Measurements from ENCODE around the gene OR56B1. TPM values are rescaled to one million over a fixed set of nuclear protein-coding genes. Genes with fewer than 3 reads are reported as not detected.

Gene OR56B1
- total RNA-seq, 2 experiments from 2014 or later, result 0.06 TPM; not detected in 1

GRCh38 chr11:5691964-5692361 is 44.3 kb upstream of the OR56B1 start:
- CTCF ChIA-PET (ENCODE audit: unreplicated experiment), result no interaction called here

GRCh38 chr11:5694642-5695041 is 41.6 kb upstream of the OR56B1 start:
- ChIA-PET POLR2A (interaction anchor here (1.8 kb wide), 1 partner anchor 10 kb away, joined by 5 read pairs; the partner anchor contains the start of gene TRIM5), CTCF (ENCODE audit: unreplicated experiment) (no interaction called here)
- H2AFZ ChIP-seq (ENCODE audit: low read length), result no peak overlapping the region
- H3K4me2 ChIP-seq (ENCODE audit: low read length), result no peak overlapping the region
- H3K4me1 ChIP-seq (ENCODE audit: insufficient read depth, low read length, poor library complexity, severe bottlenecking), result peaks cover 7% of the 10 kb centered on the region
- no peak overlapping the region for H3K4me3 ChIP-seq (ENCODE audit: low read depth, low read length, poor library complexity, severe bottlenecking)
- no peak for DNase-seq (ENCODE audit: low spot score)
- H4K20me1 ChIP-seq (ENCODE audit: insufficient read depth, low read length), result no peaks in the 10 kb centered on the region
- intact Hi-C loops (cut with micrococcal nuclease; ENCODE audit: unreplicated experiment), result no loop called here
- BruUV-seq (replicated peaks), result no TSS peak
- no peaks in the 10 kb centered on the region for H3K9me2 ChIP-seq (ENCODE audit: insufficient read depth, low read length)
- H3K79me2 ChIP-seq (ENCODE audit: insufficient read depth, low read depth, low read length), result peaks cover 26% of the 10 kb centered on the region; the same call in 1 of the 2 replicates
- no peaks in the 10 kb centered on the region for H3K9me3 ChIP-seq (ENCODE audit: low read length)
- H3K27ac ChIP-seq (ENCODE audit: low read depth, low read length, poor library complexity, severe bottlenecking), result no peak overlapping the region
- H3K36me3 ChIP-seq (ENCODE audit: insufficient read depth, low read length), result peaks cover 35% of the 10 kb centered on the region
- no peak for TF ChIP-seq EZH2phosphoT487 (IDR thresholded peaks at IDR 0.05; ENCODE audit: borderline replicate concordance, low read depth, low read length)
- no peak for TF ChIP-seq CTCF (conservative IDR thresholded peaks at IDR 0.05; ENCODE audit: low read length)

More at GRCh38 chr11:5691964-5692361, 44.3 kb upstream of the OR56B1 start:
- DNase-seq (ENCODE audit: low spot score), result peak; percentile 46
- POLR2A ChIA-PET, result interaction anchor here (0.8 to 4.9 kb wide), 2 partner anchors 9 to 71 kb away, joined by 3 to 26 read pairs; no protein-coding TSS in a partner anchor
- no peaks in the 10 kb centered on the region for H4K20me1 ChIP-seq (ENCODE audit: insufficient read depth, low read length)
- peak overlapping the region; percentile 85 for H3K4me2 ChIP-seq (ENCODE audit: low read length)
- H3K27ac ChIP-seq (ENCODE audit: low read depth, low read length, poor library complexity, severe bottlenecking), result peak overlapping the region; percentile 89
- peaks cover 18% of the 10 kb centered on the region; the same call in 1 of the 2 replicates for H3K36me3 ChIP-seq (ENCODE audit: insufficient read depth, low read length)
- H3K4me3 ChIP-seq (ENCODE audit: low read depth, low read length, poor library complexity, severe bottlenecking), result peak overlapping the region; percentile 72
- TF ChIP-seq EZH2phosphoT487 (IDR thresholded peaks at IDR 0.05; ENCODE audit: borderline replicate concordance, low read depth, low read length) (no peak), CTCF (conservative IDR thresholded peaks at IDR 0.05; ENCODE audit: low read length) (no peak)
- H3K9me3 ChIP-seq (ENCODE audit: low read length), result no peaks in the 10 kb centered on the region
- H2AFZ ChIP-seq (ENCODE audit: low read length), result peak overlapping the region; percentile 73; the same call in 1 of the 2 replicates
- intact Hi-C loops (cut with micrococcal nuclease; ENCODE audit: unreplicated experiment), result no loop called here
- peaks cover 19% of the 10 kb centered on the region for H3K4me1 ChIP-seq (ENCODE audit: insufficient read depth, low read length, poor library complexity, severe bottlenecking)
- H3K9me2 ChIP-seq (ENCODE audit: insufficient read depth, low read length), result no peaks in the 10 kb centered on the region
- no TSS peak for BruUV-seq (replicated peaks)
- peaks cover 26% of the 10 kb centered on the region; the same call in 1 of the 2 replicates for H3K79me2 ChIP-seq (ENCODE audit: insufficient read depth, low read depth, low read length)

GRCh38 chr11:5695580-5695979 is 40.7 kb upstream of the OR56B1 start:
- Histone ChIP-seq H3K9me3 (ENCODE audit: low read length) (no peaks in the 10 kb centered on the region), H3K4me3 (ENCODE audit: low read depth, low read length, poor library complexity, severe bottlenecking) (no peak overlapping the region), H3K36me3 (ENCODE audit: insufficient read depth, low read length) (peaks cover 35% of the 10 kb centered on the region), H3K27ac (ENCODE audit: low read depth, low read length, poor library complexity, severe bottlenecking) (no peak overlapping the region), H4K20me1 (ENCODE audit: insufficient read depth, low read length) (no peaks in the 10 kb centered on the region), H3K4me2 (ENCODE audit: low read length) (no peak overlapping the region), H3K9me2 (ENCODE audit: insufficient read depth, low read length) (no peaks in the 10 kb centered on the region), H2AFZ (ENCODE audit: low read length) (no peak overlapping the region), H3K4me1 (ENCODE audit: insufficient read depth, low read length, poor library complexity, severe bottlenecking) (peaks cover 8% of the 10 kb centered on the region), H3K79me2 (ENCODE audit: insufficient read depth, low read depth, low read length) (peaks cover 18% of the 10 kb centered on the region; the same call in 1 of the 2 replicates)
- no peak for DNase-seq (ENCODE audit: low spot score)
- POLR2A ChIA-PET, result interaction anchor here (1.8 kb wide), 1 partner anchor 11 kb away, joined by 5 read pairs; the partner anchor contains the start of gene TRIM5
- BruUV-seq (replicated peaks), result no TSS peak
- CTCF ChIA-PET (ENCODE audit: unreplicated experiment), result no interaction called here
- TF ChIP-seq EZH2phosphoT487 (IDR thresholded peaks at IDR 0.05; ENCODE audit: borderline replicate concordance, low read depth, low read length), result no peak
- TF ChIP-seq CTCF (conservative IDR thresholded peaks at IDR 0.05; ENCODE audit: low read length), result no peak
- intact Hi-C loops (cut with micrococcal nuclease; ENCODE audit: unreplicated experiment), result no loop called here

Data from OCI-LY7 (cell line).